Left cardiac atrium (tissue), 4 donors: Measurements from ENCODE around the gene GSN. TPM values are rescaled to one million over a fixed set of nuclear protein-coding genes. Genes with fewer than 3 reads are reported as not detected.
A peak's percentile ranks its signal among the peaks of the same experiment; 100 is the strongest.
"Not testable (repeated sequence)": the region's sequence is repeated elsewhere in the genome, so short reads cannot be mapped to it uniquely, and the experiment has no call there.

Experiments
- ATAC-seq, 2 donors: fragments of 200-7000 bp; cut with Tn5 transposase; one replicate each; pipeline ENCODE4 v1.9.1; 2020; ENCODE audit warnings: mild to moderate bottlenecking in 2 of 2, moderate library complexity in 2 of 2
- DNase-seq: peaks from one replicate; pipeline ENCODE4 v3.0.0-alpha.2; 2020
- intact Hi-C, 2 donors: fragments of 100-400 bp; cut with DNase I; formaldehyde crosslinking; loops; one replicate each; pipeline versions ENCODE4 v1.14.1 to v1.15.1; 2022 to 2023
- total RNA-seq, 2 donors: library from RNA; stranded (reverse); fragmentation: NEBNext Ultra II Directional; extraction: Animal tissue kit (Norgen Biotek cat#: 25700); gene quantifications; one replicate each; pipeline ENCODE4 v1.2.1, GENCODE V29; 2021
- donor health status: DM: no; HTN: yes; CAD: no.
- donor health status: DM: no; HTN: yes; CAD: no; lungs with severe emphysema.
- donor health status: DM: yes; HTN: yes; CAD: no.
- donor health status: Dilated cardiomyopathy.

The GSN gene
- total RNA-seq, 2 donors from 2014 or later = 881 to 1,287 TPM

DNA sequence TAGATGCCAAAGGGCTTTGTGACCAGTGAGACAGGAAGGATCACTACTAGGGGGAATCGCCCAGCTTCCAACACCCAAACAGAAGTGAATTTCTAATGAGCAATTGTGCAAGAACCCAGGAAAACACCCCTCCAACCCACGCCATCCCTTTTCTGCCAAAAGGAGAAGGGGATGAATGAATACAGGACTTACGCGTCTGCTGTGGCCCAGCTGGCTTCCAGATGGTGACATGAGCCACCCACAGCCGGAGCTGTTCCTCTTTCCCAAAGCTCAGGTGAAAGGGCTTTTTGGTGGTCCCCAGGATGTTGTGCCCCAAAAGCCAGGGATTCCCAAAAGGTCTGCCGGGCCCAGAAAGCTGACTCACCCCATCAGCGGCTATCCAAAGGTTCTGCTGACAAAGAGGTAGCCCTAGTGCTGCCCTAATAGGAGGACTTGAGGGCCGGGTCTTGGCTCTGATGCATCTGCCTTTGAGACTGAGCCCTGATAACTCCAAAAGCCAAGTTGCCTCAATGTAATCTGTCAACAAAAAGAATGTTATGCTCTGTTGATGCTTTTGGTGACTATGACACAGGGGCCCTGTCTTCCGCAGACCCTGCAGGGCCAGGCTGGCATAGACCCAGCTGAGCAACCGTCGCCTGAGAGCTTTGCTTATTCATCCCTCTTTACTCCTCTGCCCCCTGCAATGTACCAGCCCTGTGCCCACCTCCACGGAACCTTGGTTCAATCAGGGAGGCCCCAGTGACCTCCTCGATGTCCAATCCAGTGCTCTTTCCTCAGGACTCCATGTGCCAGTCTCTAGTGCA is 14.5 kb downstream of the GSN start:
- ATAC-seq (peak in 1 of 2 donors; percentile 20), DNase-seq (peak; percentile 75)
- intact Hi-C loops = no loop called here

DNA sequence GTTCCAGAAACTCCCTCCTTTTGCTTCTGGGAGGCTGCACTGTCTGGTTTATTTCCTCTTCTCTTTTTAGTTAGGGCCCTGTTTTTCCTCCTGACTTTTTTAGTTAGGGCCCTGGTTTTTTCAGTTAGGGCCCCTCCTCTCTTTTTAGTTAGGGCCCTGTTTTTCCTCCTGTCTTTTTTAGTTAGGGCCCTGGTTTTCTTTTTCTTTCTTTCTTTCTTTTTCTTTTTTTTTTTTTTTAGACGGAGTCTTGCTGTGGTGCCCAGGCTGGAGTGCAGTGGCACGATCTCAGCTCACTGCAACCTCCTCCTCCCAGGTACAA is 15.1 kb downstream of the GSN start:
- DNase-seq = no peak
- intact Hi-C loops = no loop called here
- ATAC-seq = no peak

DNA sequence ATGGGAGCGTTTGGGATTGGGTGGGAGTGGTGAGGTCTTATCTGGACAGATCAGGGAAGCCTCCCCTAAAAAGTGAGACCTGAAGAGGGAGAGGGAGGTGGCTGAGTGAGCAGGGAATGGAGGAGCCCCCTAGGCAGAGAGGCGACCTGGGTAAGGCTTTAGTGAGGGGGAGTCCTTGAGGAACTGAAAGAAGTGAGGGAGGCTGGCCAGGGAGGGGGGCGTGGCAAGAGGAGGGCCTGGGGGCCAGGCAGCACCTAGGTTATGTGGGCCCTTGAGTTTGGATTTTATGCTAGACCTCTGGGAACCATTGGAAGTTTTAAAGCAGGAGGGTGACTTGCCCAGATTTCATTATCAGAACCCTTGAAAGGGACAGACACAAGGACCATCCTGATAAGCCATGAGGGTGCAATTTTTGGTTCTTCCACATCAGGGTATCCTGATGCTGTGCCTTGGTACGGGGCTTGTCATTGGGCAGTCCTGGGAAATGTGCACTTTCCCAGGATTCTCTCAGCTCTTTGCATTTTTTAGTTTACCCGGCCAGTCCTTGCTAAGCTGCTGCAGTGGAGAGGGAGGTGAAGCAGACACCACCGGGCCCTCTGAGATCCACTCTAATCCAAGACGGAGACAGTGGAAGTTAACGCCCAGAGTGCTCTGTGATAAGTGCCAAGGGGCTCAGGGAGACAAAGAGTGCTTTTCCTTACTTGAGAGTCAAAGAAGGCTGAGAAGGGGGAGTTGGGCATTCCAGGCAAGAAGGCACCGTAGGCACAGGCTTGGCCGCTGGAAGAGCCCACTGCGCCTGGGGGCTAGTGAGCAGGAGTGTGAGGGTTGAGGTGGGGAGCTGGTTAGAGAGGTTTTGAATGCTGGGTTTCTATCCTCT is 16.1 kb downstream of the GSN start:
- DNase-seq (no peak), ATAC-seq (no peak)
- intact Hi-C loops = no loop called here

DNA sequence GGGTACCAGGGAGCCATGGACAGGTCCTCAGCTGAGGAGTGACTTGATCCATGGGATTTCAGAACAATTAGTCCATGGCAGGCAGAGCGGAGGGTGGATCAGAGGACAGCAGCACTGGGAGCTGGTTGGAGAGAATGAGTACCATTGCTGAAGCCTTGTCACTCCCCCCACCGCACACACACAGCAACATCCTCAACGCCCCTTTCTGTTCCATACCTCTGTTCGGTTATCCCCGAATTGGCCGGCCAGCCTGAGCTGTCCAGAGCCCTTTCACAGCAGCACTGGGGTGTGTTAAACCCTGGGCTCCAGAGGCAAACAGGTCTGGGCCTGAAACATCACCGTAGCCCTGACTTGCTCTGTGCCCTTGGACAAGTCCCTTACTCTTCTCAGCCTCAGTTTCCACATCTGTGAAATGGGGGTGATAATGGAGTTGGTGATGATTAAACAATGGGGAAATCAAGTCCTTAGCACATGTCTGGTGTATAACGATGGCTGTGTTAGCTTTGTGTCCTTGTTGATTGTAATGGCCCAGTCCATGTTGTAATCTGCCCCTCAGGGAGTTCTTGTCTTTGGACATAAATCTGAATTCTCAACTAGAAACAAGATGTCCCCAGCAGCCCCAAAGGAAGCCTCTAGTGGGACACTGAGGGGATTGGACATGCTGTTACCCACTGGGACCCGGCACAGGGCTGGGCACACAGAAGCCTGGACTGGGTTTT is 16.9 kb downstream of the GSN start:
- ATAC-seq (no peak), DNase-seq (no peak)
- intact Hi-C loops = loop anchor here in 1 of 2 donors (5.0 kb wide), 1 partner anchor 37 kb away; no protein-coding TSS in a partner anchor

DNA sequence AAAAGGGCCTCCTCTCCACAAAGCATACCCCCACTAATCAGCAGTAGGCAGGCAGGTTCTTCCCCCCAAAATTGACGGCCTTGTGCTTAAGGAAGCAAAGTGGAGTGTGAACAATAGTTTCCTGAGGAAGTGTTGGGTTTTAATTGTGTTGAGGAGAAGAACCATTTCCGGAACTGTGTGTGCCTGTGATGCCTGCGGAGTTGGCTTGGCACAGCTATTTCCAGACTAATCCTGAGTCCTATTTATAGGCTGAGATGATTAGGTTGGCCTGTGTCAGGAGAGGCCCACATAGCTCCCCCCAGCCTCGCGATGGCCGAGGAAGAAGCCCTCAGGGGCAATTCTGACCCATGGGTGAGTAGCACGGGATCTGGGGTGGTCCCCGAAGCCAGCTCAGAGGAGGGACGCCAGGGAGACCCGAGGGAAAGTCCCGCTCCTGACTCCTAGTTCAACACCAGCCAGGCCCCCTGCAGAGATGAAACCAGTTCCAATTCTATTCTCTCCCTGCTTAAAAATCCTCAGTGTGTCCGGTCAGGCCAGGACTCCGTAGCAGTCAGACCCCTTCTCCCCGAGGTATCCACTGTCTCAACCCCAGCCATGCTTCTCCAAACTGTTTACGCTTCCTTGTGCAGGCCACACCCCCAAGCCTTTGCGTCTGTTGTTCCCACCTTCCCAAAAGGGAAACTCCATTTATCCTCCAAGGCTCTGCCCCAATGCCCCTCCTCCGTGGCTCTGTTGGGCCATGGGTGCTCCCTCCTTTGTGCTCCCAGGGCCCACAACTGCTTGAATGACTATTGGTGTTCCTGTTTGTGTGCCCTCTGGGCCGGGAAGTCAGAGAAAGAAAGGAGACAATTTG is 18.1 kb downstream of the GSN start:
- intact Hi-C loops = loop anchor here in 1 of 2 donors (2.0 to 5.0 kb wide), 2 partner anchors 36 to 83 kb away; no protein-coding TSS in a partner anchor
- peak; percentile 82 for DNase-seq
- ATAC-seq = peak; percentile 35 to 61

DNA sequence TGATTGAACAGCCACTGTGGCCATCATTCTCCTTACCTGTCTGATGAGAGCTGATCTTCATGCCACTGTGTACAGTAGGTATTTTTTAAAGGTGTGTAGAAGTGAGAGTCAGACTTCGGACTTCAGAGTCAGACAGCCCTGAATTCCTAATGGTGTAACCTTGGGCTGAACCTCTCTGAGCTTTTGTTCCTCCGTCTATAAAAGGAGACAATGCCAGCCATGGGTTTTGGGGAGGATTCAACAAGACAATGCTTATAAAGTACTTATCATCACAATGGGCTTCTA is 18.7 kb downstream of the GSN start:
- no peak for ATAC-seq
- no peak for DNase-seq
- intact Hi-C loops = loop anchor here in 1 of 2 donors (2.0 to 5.0 kb wide), 2 partner anchors 36 to 82 kb away; no protein-coding TSS in a partner anchor

DNA sequence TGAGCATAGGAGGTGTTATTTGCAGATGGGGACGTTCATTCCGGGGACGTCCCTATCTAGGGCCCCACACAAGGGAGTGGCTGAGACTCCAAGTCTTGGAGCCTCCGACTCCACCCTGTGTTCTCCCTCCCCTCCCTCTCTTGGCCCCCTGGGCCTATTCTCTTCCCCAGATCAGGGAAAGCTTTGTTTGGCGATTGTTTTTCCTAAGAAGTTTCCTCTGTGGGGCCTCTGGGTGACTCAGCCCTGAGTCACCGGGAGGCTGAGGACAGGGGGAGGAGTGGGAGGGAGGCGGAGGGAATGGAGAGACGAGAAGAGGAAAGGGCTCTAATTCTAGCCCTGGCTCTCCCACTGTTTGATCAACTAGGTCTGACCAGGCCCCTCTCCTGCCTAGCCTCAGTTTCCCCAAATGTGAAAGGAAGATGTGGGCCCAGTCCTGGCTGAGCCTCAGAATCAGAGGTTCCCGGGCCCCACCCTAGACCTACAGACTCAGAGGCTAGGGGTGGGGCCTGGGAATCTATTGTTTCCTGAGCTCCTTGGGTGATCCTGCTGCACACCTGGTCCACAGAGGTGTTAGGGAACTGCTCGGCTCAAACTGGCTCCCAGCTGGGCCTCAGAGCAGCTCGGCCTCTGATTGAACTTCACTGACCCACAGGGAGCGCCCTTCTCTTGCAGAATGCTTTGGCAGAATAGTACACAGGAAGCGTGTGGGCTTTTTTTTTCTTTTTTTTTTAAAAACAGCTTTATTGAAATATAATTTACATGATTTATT is 19.2 kb downstream of the GSN start:
- peak; percentile 74 to 75 for ATAC-seq
- intact Hi-C loops = loop anchor here in 1 of 2 donors (2.0 to 5.0 kb wide), 2 partner anchors 35 to 82 kb away; no protein-coding TSS in a partner anchor
- peak; percentile 88 for DNase-seq

DNA sequence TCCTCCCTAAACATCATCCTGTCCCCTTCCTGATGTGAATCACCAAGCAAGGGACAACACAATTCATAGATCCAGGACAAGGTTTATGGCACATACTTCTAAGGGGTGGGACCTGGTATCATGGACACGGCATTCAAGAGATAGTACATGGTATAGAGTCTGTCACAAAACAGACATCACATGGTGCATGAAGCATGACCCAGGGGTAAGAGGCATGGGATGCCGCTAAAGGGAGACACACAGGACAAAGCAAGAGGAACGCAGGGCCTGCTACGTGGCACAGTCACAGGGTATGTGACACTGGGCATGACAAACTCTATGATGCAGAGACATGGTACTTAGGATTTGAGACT is 20.7 kb downstream of the GSN start:
- DNase-seq = no peak
- intact Hi-C loops = loop anchor here in 1 of 2 donors (5.0 kb wide), 1 partner anchor 34 kb away; no protein-coding TSS in a partner anchor
- no peak for ATAC-seq

DNA sequence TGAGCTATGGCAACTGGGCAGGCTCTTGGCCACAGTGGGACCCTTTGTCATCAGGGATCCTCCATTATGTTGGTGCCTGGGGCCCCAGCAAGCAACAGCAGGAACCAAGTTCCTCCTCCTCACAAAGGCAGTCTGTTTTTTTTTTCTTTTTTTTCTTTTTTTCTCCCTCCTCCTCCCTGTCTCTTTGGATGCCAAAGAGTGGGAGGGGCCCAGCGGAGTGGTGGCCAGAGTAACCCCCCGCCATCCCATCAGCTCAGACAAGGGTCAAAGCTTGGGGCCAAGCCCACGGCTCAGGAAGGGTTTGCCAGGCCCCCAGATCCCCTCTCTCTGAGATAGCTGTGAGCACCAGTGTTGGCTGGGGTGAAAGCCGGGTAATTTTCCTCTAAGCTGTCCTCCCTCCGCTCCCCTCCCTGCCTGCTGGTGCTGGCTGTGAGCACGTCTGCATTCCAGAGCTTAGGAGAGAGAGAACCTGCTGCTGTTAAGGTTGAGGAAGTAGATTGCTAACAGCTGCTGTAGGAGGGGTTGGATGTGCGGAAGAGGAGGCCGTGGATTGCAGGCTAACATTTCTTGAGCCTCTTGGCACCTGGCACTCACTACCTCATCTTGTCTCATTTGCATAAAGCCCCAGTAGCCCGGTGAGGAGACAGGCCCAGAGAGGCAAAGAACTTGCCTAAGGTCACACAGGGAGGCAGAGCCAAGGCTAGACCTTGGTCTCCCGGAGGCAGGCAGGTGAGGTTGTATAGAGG is 21.2 kb downstream of the GSN start:
- intact Hi-C loops = loop anchor here in 1 of 2 donors (5.0 kb wide), 1 partner anchor 33 kb away; no protein-coding TSS in a partner anchor
- ATAC-seq (peak; percentile 18 to 61), DNase-seq (peak; percentile 77)

DNA sequence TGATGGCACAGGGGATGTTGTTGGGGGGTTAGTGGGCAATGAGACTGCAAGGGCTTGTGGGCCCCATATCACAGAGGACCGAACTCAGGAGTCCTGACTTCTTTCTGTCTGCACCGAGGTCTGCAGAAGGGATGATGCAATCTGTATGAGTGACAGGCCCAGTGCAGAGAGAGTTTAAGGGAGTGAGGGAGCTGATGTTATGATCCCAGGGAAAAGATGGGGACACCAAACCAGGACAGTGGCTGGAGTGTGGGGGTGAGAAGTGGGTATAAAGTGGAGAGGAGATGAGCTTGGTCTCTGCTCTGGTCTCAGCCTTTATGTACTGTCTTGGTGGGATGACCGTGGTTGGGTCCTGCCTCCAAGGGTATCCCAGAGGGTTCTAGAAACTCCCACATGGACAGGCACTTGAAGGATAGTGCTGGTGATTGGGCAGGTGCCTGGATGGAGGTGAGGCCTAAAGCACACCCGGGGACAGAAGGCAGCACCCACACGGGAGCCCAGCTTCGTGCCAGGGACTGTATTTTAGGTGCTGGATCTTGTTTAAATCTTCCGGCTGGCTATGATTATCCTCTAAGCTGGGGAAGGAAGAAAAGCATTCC is 21.9 kb downstream of the GSN start:
- no peak for ATAC-seq
- no peak for DNase-seq
- intact Hi-C loops = loop anchor here in 1 of 2 donors (5.0 kb wide), 1 partner anchor 32 kb away; no protein-coding TSS in a partner anchor

DNA sequence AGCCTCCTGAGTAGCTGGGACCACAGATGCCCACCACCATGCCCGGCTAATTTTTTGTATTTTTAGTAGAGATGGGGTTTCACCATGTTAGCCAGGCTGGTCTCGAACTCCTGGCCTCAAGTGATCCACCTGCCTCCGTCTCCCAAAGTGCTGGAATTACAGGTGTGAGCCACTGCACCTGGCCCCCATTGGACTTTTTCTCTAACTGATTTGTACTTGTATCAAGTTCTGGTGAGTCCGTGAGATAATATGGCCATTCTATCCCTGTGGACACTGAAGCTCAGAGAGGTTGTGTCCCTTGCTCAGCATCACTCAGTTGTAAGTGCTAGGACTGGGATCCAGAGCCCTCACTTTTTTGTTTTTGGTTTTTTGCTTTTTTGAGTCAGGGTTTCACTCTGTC is 23.6 kb downstream of the GSN start:
- DNase-seq, intact Hi-C loops, ATAC-seq: not testable (repeated sequence)

DNA sequence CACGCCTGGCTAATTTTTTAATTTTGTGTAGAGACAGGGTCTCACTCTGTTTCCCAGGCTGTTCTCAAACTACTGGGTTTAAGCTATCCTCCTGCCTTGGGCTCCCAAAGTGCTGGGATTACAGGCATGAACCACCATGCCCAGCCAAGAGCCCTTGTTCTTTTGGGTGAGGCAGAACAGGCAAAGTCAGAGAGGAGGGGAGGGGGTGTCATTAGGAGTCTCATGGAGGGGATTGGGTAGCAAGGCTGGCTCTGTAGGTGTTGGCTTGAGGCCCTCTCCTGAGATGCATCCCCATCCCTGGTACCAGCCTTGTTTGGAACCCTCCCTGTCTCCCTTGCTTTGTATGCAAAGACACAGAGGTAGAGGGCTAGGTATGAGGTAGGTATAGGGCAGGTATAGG is 24.1 kb downstream of the GSN start:
- DNase-seq = no peak
- intact Hi-C loops = no loop called here
- ATAC-seq = no peak

DNA sequence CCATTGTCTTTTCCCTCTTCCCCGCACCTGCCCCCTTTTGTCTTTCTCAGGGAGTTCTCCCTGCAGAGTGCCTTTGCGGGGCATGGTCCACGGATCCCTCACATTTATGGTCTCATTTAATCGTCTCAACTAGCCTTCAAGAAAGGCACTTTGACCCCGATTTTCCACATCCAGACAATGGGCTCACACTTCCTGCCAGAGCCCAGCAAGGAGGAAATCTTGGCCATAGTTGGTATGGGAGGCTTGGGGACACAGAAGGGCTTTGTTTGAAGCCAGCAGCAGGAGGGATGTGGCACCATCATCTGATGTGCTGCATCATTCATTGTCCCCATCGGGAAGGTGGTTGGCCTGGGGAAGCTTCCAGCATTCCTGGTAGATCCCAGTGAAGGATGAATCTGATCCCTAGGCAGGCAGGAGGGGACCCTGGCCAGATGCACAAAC is 24.9 kb downstream of the GSN start:
- ATAC-seq (no peak), DNase-seq (no peak)
- intact Hi-C loops = no loop called here

DNA sequence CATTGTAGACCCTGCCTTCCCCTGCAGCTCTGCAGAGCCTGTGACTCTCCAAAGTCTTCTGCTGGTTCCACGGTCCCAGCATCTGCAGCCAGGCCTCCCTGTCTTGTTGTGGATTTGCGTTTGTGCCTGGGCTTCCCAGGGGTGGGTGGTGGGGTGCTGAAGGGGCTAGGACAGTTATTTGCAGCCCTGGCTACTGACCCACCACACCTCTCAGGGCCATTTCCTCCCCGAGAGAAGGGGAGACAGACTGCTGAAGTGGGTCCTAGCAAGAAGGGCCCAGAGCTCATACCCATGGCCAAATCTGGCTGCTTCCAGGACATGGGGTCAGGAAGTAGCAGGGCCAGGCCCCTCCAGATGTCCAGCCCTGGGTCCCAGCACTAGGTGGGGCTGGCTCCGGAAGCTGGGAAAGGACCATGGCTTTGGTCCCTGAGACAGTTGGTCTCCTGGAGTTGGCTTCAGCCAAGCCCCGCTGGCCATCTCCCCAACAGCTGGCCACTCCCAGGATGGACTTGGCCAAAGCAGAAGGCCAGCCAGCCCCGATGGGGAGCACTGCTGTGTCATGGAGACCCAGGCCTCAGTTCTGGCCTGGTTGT is 26.3 kb downstream of the GSN start:
- peak; percentile 23 to 39 for ATAC-seq
- peak; percentile 80 for DNase-seq
- intact Hi-C loops = no loop called here

DNA sequence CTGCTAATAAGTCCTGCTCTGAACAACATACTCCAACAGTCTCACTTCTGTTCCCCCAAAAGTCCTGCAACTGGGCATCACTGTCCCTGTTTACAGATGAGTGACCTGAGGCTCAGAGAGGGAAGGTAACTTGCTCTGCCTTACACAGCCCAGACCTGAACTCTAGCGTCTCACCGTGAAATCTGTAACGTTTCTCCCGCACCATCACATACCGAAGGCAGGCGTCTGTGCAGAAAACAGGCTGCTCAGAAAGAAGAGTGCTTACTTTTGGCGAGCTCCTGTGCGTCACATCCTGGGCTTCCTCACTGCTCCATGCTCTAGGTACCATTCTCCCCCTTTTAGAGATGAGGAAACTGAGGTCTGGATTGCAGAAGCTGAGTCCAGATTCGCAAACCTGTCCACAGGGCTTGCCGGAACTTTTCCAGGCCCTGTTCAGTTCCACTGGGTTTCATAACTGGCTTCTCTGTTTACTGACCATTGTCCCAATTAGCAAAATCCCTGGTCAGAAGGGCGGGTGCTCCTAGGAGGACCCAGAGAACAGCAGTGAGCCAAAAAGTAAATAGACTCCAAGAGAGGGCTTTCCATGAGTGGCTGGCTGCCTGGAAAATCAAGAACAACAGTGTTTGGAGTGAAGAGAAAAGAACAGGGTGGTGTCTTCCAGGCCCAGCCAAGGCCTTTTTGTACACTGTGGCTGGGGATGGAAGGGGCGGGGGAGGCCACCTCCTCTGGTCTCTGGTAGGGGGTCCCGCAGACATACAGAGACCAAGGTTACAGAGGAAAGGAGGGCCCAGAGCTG is 27.1 kb downstream of the GSN start:
- peak; percentile 30 to 60 for ATAC-seq
- peak; percentile 73 for DNase-seq

More for the DNA sequence above, 27.1 kb downstream of the GSN start:
- intact Hi-C loops = no loop called here
